ENCODE measurements around the gene ATF6.

The ATF6 gene

DNA sequence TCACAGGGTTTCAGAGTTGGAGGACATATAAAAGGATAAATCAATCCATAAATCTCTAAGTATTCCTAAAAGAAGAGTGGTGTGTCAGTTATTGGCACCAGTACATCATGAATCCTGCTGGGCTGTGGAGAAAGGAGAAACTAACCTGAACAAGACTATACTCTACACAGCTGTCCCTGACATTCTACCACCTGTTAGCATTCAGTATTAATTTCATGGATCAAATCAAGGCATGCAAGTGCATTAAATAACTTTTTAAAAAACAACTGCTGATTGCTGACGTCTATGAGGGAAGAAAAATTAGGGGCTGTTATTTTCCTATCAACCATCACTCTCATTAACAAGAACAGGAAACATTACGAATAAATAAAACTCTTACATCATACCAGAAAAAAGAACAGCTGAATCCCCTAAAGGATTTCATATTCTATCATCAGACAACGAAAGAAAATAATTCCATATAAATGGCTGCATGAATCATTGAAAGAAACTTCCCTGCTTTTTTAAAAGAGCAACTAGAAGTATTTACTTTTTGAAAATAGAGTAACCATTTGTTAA is 121.7 kb downstream of the ATF6 start:
- Histone ChIP-seq H3K9ac (ENCODE audit: low read depth, low read length, poor library complexity) (no peak overlapping the region), H3K36me3 (replicated peaks in 1 of 2; ENCODE audit: control insufficient read depth in 2 of 2, insufficient read depth in 2 of 2, low read length in 2 of 2) (peaks cover 4 to 26% of the 10 kb centered on the region in 2 donors), H2AK5ac (ENCODE audit: low read depth, low read length) (no peak overlapping the region), H2BK5ac (ENCODE audit: low read length) (no peak overlapping the region), H3K4ac (ENCODE audit: low read length) (no peak overlapping the region), H3K27ac (replicated peaks; ENCODE audit: low read length) (no peak overlapping the region), H4K8ac (ENCODE audit: low read depth, low read length) (no peak overlapping the region), H3K9me3 (replicated peaks in 1 of 2; ENCODE audit: control insufficient read depth in 2 of 2, insufficient read depth in 1 of 2, low read depth in 1 of 2, low read length in 2 of 2) (peaks cover 0 to 5% of the 10 kb centered on the region in 2 donors), H3K79me1 (ENCODE audit: low read depth, low read length) (peaks cover 5% of the 10 kb centered on the region), H3K27me3 (ENCODE audit: control insufficient read depth in 3 of 3, insufficient read depth in 3 of 3, low read depth in 1 of 3, low read length in 3 of 3) (no peaks in the 10 kb centered on the region), H3K18ac (ENCODE audit: low read length) (no peak overlapping the region), H3K23ac (ENCODE audit: low read depth, low read length, poor library complexity) (no peak overlapping the region), H2BK15ac (ENCODE audit: low read length) (no peak overlapping the region), H2AFZ (ENCODE audit: low read length) (no peak overlapping the region), H4K91ac (ENCODE audit: low read depth, low read length, poor library complexity) (no peak overlapping the region), H2BK12ac (ENCODE audit: low read length) (no peak overlapping the region), H3K4me2 (ENCODE audit: insufficient read depth, low read length, poor library complexity, severe bottlenecking) (no peak overlapping the region), H3K14ac (ENCODE audit: low read length) (no peak overlapping the region), H3K4me1 (ENCODE audit: control insufficient read depth in 2 of 2, insufficient read depth in 1 of 2, low read depth in 1 of 2, low read length in 2 of 2) (no peaks in the 10 kb centered on the region), H3K4me3 (ENCODE audit: low read length in 2 of 2) (no peak overlapping the region), H2BK120ac (ENCODE audit: low read depth, low read length) (no peak overlapping the region)
- WGBS, 2 donors (ENCODE audit: extremely low coverage in 2 of 2, insufficient read length in 2 of 2, insufficient replicate concordance in 1 of 2): no CpG with 5 or more reads among the region's 3 CpGs
- no peak for DNase-seq (ENCODE audit: low spot score)

DNA sequence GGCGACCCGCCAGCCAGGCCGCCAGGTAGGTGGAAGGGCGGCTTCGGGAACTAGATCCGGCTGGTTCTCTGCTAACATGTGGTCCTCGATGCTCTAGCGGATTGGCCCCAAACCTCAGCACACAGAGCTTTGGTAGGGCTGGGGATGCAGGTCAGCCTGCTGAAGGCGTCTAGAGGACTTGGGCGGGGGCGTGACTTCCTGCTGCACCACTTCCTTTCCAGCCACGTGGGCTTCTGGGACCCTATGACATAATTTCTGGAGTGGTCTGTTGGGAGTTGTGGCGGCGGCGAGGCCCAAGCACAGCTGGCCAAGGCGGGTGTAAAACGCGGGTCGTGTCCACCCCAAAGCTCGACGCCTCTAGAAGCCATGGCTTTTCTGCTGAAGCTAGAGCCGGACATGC is 124.5 kb downstream of the ATF6 start:
- Histone ChIP-seq H2BK5ac (ENCODE audit: low read length) (peak overlapping the region; percentile 78), H3K4me2 (ENCODE audit: insufficient read depth, low read length, poor library complexity, severe bottlenecking) (no peak overlapping the region), H3K79me1 (ENCODE audit: low read depth, low read length) (peaks cover 5% of the 10 kb centered on the region), H3K23ac (ENCODE audit: low read depth, low read length, poor library complexity) (no peak overlapping the region), H2BK120ac (ENCODE audit: low read depth, low read length) (no peak overlapping the region), H3K9me3 (replicated peaks in 1 of 2; ENCODE audit: control insufficient read depth in 2 of 2, insufficient read depth in 1 of 2, low read depth in 1 of 2, low read length in 2 of 2) (peaks cover 0 to 5% of the 10 kb centered on the region in 2 donors), H4K8ac (ENCODE audit: low read depth, low read length) (no peak overlapping the region), H3K18ac (ENCODE audit: low read length) (no peak overlapping the region), H4K91ac (ENCODE audit: low read depth, low read length, poor library complexity) (no peak overlapping the region), H2BK12ac (ENCODE audit: low read length) (no peak overlapping the region), H2AFZ (ENCODE audit: low read length) (no peak overlapping the region), H2BK15ac (ENCODE audit: low read length) (no peak overlapping the region), H3K36me3 (replicated peaks in 1 of 2; ENCODE audit: control insufficient read depth in 2 of 2, insufficient read depth in 2 of 2, low read length in 2 of 2) (peaks cover 4 to 26% of the 10 kb centered on the region in 2 donors), H3K4ac (ENCODE audit: low read length) (no peak overlapping the region), H3K14ac (ENCODE audit: low read length) (no peak overlapping the region), H3K9ac (ENCODE audit: low read depth, low read length, poor library complexity) (no peak overlapping the region), H3K4me3 (ENCODE audit: low read length in 2 of 2) (no peak overlapping the region), H3K27me3 (ENCODE audit: control insufficient read depth in 3 of 3, insufficient read depth in 3 of 3, low read depth in 1 of 3, low read length in 3 of 3) (no peaks in the 10 kb centered on the region), H2AK5ac (ENCODE audit: low read depth, low read length) (no peak overlapping the region), H3K27ac (replicated peaks; ENCODE audit: low read length) (no peak overlapping the region), H3K4me1 (ENCODE audit: control insufficient read depth in 2 of 2, insufficient read depth in 1 of 2, low read depth in 1 of 2, low read length in 2 of 2) (no peaks in the 10 kb centered on the region)
- WGBS, 2 donors (ENCODE audit: extremely low coverage in 2 of 2, insufficient read length in 2 of 2, insufficient replicate concordance in 1 of 2): no CpG with 5 or more reads among the region's 22 CpGs
- no peak for DNase-seq (ENCODE audit: low spot score)

DNA sequence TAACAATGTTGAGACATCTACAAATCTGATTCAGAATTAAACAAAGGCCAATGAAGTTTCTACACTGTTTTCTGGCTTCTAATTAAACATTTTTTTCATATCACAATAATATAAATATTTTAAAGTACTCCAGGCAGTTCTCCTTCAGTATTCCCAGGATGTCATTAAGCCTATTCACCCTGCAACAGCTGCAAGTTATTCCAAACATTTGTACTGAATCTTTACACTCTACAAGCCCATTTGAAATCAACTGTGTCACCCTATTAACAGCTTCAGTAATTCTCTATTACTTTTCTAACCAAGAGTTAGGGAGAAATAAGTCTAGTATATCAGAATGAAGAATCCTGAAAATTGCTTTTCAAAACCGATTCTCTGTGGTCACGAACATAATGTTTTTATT is 133.0 kb downstream of the ATF6 start:
- no peak overlapping the region for H4K8ac ChIP-seq (ENCODE audit: low read depth, low read length)
- H2BK15ac ChIP-seq (ENCODE audit: low read length): no peak overlapping the region
- WGBS, 2 donors (ENCODE audit: extremely low coverage in 2 of 2, insufficient read length in 2 of 2, insufficient replicate concordance in 1 of 2): no CpG with 5 or more reads among the region's 2 CpGs
- no peaks in the 10 kb centered on the region for H3K4me1 ChIP-seq (ENCODE audit: control insufficient read depth in 2 of 2, insufficient read depth in 1 of 2, low read depth in 1 of 2, low read length in 2 of 2)
- H3K36me3 ChIP-seq (replicated peaks in 1 of 2; ENCODE audit: control insufficient read depth in 2 of 2, insufficient read depth in 2 of 2, low read length in 2 of 2): no peaks in the 10 kb centered on the region
- H4K91ac ChIP-seq (ENCODE audit: low read depth, low read length, poor library complexity): no peak overlapping the region
- no peak for DNase-seq (ENCODE audit: low spot score)
- H2AFZ ChIP-seq (ENCODE audit: low read length): no peak overlapping the region
- no peak overlapping the region for H3K14ac ChIP-seq (ENCODE audit: low read length)
- no peaks in the 10 kb centered on the region for H3K9me3 ChIP-seq (replicated peaks in 1 of 2; ENCODE audit: control insufficient read depth in 2 of 2, insufficient read depth in 1 of 2, low read depth in 1 of 2, low read length in 2 of 2)
- no peak overlapping the region for H3K9ac ChIP-seq (ENCODE audit: low read depth, low read length, poor library complexity)
- H3K79me1 ChIP-seq (ENCODE audit: low read depth, low read length): no peaks in the 10 kb centered on the region
- H3K27ac ChIP-seq (replicated peaks; ENCODE audit: low read length): no peak overlapping the region
- no peak overlapping the region for H2BK12ac ChIP-seq (ENCODE audit: low read length)
- H3K23ac ChIP-seq (ENCODE audit: low read depth, low read length, poor library complexity): no peak overlapping the region
- H2AK5ac ChIP-seq (ENCODE audit: low read depth, low read length): no peak overlapping the region
- no peak overlapping the region for H2BK5ac ChIP-seq (ENCODE audit: low read length)
- H3K18ac ChIP-seq (ENCODE audit: low read length): no peak overlapping the region
- no peaks in the 10 kb centered on the region for H3K27me3 ChIP-seq (ENCODE audit: control insufficient read depth in 3 of 3, insufficient read depth in 3 of 3, low read depth in 1 of 3, low read length in 3 of 3)
- no peak overlapping the region for H2BK120ac ChIP-seq (ENCODE audit: low read depth, low read length)
- H3K4ac ChIP-seq (ENCODE audit: low read length): no peak overlapping the region
- H3K4me3 ChIP-seq (ENCODE audit: low read length in 2 of 2): no peak overlapping the region
- no peak overlapping the region for H3K4me2 ChIP-seq (ENCODE audit: insufficient read depth, low read length, poor library complexity, severe bottlenecking)

DNA sequence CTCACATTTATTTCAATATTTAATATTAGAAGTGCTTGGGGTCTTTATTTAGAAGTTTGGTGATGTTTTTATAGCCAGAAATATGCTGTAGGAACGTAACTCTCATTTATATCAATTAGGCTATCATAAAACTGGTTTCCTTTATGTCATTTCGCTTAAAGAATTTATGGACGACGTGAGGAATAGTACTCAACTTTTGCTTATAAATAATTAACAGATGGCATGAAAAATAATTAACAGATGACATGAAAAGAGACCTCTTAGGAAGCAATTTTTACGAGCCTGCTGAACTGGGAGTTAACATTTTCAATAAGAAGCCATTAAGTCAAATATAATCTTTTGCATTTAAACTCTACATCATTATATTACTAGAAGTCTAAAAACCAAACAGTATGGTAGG is 134.0 kb downstream of the ATF6 start:
- WGBS, 2 donors (ENCODE audit: extremely low coverage in 2 of 2, insufficient read length in 2 of 2, insufficient replicate concordance in 1 of 2): no CpG with 5 or more reads among the region's 5 CpGs
- no peak overlapping the region for H3K4me2 ChIP-seq (ENCODE audit: insufficient read depth, low read length, poor library complexity, severe bottlenecking)

More for the DNA sequence above, 134.0 kb downstream of the ATF6 start:
- H4K91ac ChIP-seq (ENCODE audit: low read depth, low read length, poor library complexity): no peak overlapping the region
- no peak overlapping the region for H2AK5ac ChIP-seq (ENCODE audit: low read depth, low read length)
- H4K8ac ChIP-seq (ENCODE audit: low read depth, low read length): no peak overlapping the region
- no peak overlapping the region for H2BK120ac ChIP-seq (ENCODE audit: low read depth, low read length)
- H3K9me3 ChIP-seq (replicated peaks in 1 of 2; ENCODE audit: control insufficient read depth in 2 of 2, insufficient read depth in 1 of 2, low read depth in 1 of 2, low read length in 2 of 2): no peaks in the 10 kb centered on the region
- no peak overlapping the region for H3K23ac ChIP-seq (ENCODE audit: low read depth, low read length, poor library complexity)
- no peak overlapping the region for H3K14ac ChIP-seq (ENCODE audit: low read length)
- no peak overlapping the region for H2BK15ac ChIP-seq (ENCODE audit: low read length)
- no peak for DNase-seq (ENCODE audit: low spot score)
- H3K27me3 ChIP-seq (ENCODE audit: control insufficient read depth in 3 of 3, insufficient read depth in 3 of 3, low read depth in 1 of 3, low read length in 3 of 3): no peaks in the 10 kb centered on the region
- H3K4me3 ChIP-seq (ENCODE audit: low read length in 2 of 2): no peak overlapping the region
- no peaks in the 10 kb centered on the region for H3K79me1 ChIP-seq (ENCODE audit: low read depth, low read length)
- H3K4me1 ChIP-seq (ENCODE audit: control insufficient read depth in 2 of 2, insufficient read depth in 1 of 2, low read depth in 1 of 2, low read length in 2 of 2): no peaks in the 10 kb centered on the region
- no peaks in the 10 kb centered on the region for H3K36me3 ChIP-seq (replicated peaks in 1 of 2; ENCODE audit: control insufficient read depth in 2 of 2, insufficient read depth in 2 of 2, low read length in 2 of 2)
- no peak overlapping the region for H2BK12ac ChIP-seq (ENCODE audit: low read length)
- H3K27ac ChIP-seq (replicated peaks; ENCODE audit: low read length): no peak overlapping the region
- no peak overlapping the region for H3K4ac ChIP-seq (ENCODE audit: low read length)
- no peak overlapping the region for H2AFZ ChIP-seq (ENCODE audit: low read length)
- no peak overlapping the region for H3K18ac ChIP-seq (ENCODE audit: low read length)
- H3K9ac ChIP-seq (ENCODE audit: low read depth, low read length, poor library complexity): no peak overlapping the region
- H2BK5ac ChIP-seq (ENCODE audit: low read length): no peak overlapping the region

All from neuronal stem cell (in vitro differentiated cells).